ENCODE results near the gene SLC16A7. TPM values are rescaled to one million over a fixed set of nuclear protein-coding genes. Genes with fewer than 3 reads are reported as not detected.

The SLC16A7 gene
- total and polyA plus RNA-seq, 9 of the 15 experiments (the other 6 are each of a cell fraction or from before 2014, with no cell fraction given), result 0.18 TPM; not detected in 8

DNA sequence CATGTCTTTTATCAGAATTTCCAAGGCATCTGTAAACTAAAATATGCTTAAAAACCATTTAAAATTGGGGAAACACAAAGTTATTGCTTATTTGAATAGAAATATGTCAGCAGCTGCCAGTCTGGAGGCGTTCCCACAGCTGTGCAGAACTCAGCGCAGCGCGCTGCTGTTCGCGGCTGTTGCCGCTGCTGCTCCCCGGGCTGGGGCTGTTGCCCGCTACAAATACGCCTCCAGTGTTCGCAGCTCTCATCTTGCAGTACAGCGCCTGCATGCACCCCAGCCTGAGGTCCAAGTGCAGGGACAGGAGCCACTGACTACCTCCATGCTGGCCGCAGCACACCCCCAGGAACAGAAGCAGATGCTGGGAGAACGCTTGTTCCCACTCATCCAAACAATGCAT lies 216.2 kb downstream of the SLC16A7 start (continued):
- no peak for TF ChIP-seq ZKSCAN1 (IDR thresholded peaks at IDR 0.05; ENCODE audit: low read depth, low read length)

DNA sequence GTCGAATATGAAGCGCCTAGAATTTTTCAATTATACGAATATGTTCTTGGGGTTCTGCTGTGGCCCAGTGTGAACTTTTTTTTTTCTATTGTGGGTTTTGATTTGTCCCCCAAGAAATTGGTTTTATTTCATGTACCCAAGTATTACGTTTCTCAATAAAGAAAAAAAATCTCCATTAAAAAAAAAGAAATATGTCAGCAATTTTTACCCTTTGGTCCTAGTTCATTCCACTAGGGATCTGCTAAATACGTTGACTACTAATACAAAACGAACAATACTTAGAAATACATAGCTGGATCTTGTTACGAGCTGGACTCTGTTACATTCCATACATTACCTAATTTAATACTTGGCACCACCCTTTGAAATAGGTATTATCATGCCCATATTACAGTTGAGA lies 216.9 kb downstream of the SLC16A7 start:
- no peaks in the 10 kb centered on the region for H3K9me3 ChIP-seq (replicated peaks; ENCODE audit: control insufficient read depth, insufficient read depth, low read depth, low read length)

More for the DNA sequence above, 216.9 kb downstream of the SLC16A7 start:
- in situ Hi-C loops (cut with MboI), result no loop called here
- POLR2A ChIA-PET, result no interaction called here
- BruUV-seq (replicated peaks), result no TSS peak
- Histone ChIP-seq H4K20me1 (replicated peaks; ENCODE audit: control insufficient read depth, insufficient read depth, low read length) (no peaks in the 10 kb centered on the region), H3K9me1 (ENCODE audit: control insufficient read depth, insufficient read depth, low read length) (no peaks in the 10 kb centered on the region), H3K79me2 (ENCODE audit: control insufficient read depth, insufficient read depth, low read length) (no peaks in the 10 kb centered on the region), H3K9ac (ENCODE audit: insufficient read depth in 1 of 2, low read depth in 2 of 2, low read length in 2 of 2) (no peak overlapping the region), H3K4me2 (ENCODE audit: insufficient read depth, low read length) (no peak overlapping the region), H3K36me3 (ENCODE audit: control insufficient read depth, insufficient read depth, low read length) (no peaks in the 10 kb centered on the region), H3K27ac (ENCODE audit: extremely low read depth, low read depth, low read length) (no peak overlapping the region), H3K4me3 (no peak overlapping the region), H2AFZ (ENCODE audit: low read depth, low read length) (no peak overlapping the region), H3K4me1 (replicated peaks in 1 of 2; ENCODE audit: control insufficient read depth in 2 of 2, insufficient read depth in 2 of 2, low read length in 2 of 2) (no peaks in the 10 kb centered on the region), H3K27me3 (ENCODE audit: control insufficient read depth in 2 of 2, insufficient read depth in 2 of 2, low read length in 2 of 2) (no peaks in the 10 kb centered on the region)
- no peak for DNase-seq (ENCODE audit: extremely low read depth in 1 of 4, low spot score in 3 of 4)
- CTCF ChIA-PET (ENCODE audit: low intra/inter-chr PET ratio), result interaction anchor here (0.7 kb wide), 1 partner anchor 1193 kb away, joined by 3 read pairs; no protein-coding TSS in a partner anchor
- TF ChIP-seq, protein P1, sequence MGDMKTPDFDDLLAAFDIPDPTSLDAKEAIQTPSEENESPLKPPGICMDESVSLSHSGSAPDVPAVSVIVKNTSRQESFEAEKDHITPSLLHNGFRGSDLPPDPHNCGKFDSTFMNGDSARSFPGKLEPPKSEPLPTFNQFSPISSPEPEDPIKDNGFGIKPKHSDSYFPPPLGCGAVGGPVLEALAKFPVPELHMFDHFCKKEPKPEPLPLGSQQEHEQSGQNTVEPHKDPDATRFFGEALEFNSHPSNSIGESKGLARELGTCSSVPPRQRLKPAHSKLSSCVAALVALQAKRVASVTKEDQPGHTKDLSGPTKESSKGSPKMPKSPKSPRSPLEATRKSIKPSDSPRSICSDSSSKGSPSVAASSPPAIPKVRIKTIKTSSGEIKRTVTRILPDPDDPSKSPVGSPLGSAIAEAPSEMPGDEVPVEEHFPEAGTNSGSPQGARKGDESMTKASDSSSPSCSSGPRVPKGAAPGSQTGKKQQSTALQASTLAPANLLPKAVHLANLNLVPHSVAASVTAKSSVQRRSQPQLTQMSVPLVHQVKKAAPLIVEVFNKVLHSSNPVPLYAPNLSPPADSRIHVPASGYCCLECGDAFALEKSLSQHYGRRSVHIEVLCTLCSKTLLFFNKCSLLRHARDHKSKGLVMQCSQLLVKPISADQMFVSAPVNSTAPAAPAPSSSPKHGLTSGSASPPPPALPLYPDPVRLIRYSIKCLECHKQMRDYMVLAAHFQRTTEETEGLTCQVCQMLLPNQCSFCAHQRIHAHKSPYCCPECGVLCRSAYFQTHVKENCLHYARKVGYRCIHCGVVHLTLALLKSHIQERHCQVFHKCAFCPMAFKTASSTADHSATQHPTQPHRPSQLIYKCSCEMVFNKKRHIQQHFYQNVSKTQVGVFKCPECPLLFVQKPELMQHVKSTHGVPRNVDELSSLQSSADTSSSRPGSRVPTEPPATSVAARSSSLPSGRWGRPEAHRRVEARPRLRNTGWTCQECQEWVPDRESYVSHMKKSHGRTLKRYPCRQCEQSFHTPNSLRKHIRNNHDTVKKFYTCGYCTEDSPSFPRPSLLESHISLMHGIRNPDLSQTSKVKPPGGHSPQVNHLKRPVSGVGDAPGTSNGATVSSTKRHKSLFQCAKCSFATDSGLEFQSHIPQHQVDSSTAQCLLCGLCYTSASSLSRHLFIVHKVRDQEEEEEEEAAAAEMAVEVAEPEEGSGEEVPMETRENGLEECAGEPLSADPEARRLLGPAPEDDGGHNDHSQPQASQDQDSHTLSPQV (IDR thresholded peaks at IDR 0.05), result no peak
- TF ChIP-seq ZNF316 (IDR thresholded peaks at IDR 0.05) (peak; percentile 49), HEY1 (CRISPR knock-in tag; IDR thresholded peaks at IDR 0.05; ENCODE audit: borderline replicate concordance) (no peak), PML (IDR thresholded peaks at IDR 0.05; ENCODE audit: low read length) (no peak)
- TF ChIP-seq, protein P2, sequence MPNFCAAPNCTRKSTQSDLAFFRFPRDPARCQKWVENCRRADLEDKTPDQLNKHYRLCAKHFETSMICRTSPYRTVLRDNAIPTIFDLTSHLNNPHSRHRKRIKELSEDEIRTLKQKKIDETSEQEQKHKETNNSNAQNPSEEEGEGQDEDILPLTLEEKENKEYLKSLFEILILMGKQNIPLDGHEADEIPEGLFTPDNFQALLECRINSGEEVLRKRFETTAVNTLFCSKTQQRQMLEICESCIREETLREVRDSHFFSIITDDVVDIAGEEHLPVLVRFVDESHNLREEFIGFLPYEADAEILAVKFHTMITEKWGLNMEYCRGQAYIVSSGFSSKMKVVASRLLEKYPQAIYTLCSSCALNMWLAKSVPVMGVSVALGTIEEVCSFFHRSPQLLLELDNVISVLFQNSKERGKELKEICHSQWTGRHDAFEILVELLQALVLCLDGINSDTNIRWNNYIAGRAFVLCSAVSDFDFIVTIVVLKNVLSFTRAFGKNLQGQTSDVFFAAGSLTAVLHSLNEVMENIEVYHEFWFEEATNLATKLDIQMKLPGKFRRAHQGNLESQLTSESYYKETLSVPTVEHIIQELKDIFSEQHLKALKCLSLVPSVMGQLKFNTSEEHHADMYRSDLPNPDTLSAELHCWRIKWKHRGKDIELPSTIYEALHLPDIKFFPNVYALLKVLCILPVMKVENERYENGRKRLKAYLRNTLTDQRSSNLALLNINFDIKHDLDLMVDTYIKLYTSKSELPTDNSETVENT (CRISPR knock-in tag; IDR thresholded peaks at IDR 0.05), result no peak
- intact Hi-C loops (cut with micrococcal nuclease), result no loop called here
- ATAC-seq, result no peak
- FAIRE-seq, result no peak
- 0% methylated on average over 7 of the region's 7 CpGs for WGBS (ENCODE audit: insufficient coverage, low coverage, missing lambda C conversion rate)
